ENCODE results near the gene CARNS1. TPM values are rescaled to one million over a fixed set of nuclear protein-coding genes. Genes with fewer than 3 reads are reported as not detected.

CARNS1 gene
- total and polyA plus RNA-seq, 2 of the 13 experiments (the other 11 are each of a cell fraction or from before 2014, with no cell fraction given), result not detected

GRCh38 chr11:67464411-67465188, 49.1 kb downstream of the CARNS1 start:
- Histone ChIP-seq H2AFZ (ENCODE audit: low read length) (no peak overlapping the region), H3K79me2 (ENCODE audit: insufficient read depth, low read length) (no peaks in the 10 kb centered on the region), H3K36me3 (replicated peaks in 1 of 2; ENCODE audit: control insufficient read depth in 1 of 2, insufficient read depth in 2 of 2, low read length in 2 of 2) (no peaks in the 10 kb centered on the region), H3K9me3 (ENCODE audit: low read length) (no peaks in the 10 kb centered on the region), H3K27ac (ENCODE audit: extremely low read length, insufficient read depth, low read length) (peak overlapping the region; percentile 71), H3K4me1 (ENCODE audit: insufficient read depth, low read length) (peaks cover 48% of the 10 kb centered on the region), H4K20me1 (ENCODE audit: insufficient read depth, low read length) (no peaks in the 10 kb centered on the region), H3K27me3 (ENCODE audit: control insufficient read depth in 1 of 2, insufficient read depth in 2 of 2, low read length in 2 of 2) (no peaks in the 10 kb centered on the region; a peak in 1 of 5 replicates), H3K4me2 (ENCODE audit: low read depth, low read length) (peak overlapping the region; percentile 85), H3K9ac (ENCODE audit: insufficient read depth, low read depth, low read length) (peak overlapping the region; percentile 73), H3K4me3 (replicated peaks in 1 of 3; ENCODE audit: insufficient read depth in 1 of 3, low read depth in 2 of 3, low read length in 3 of 3) (peak overlapping the region; percentile 57 to 97 (median 80))
- intact Hi-C loops (cut with micrococcal nuclease; ENCODE audit: unreplicated experiment) (no loop called here), in situ Hi-C loops (cut with HindIII; ENCODE audit: extremely low pct_ligation_motif_present, low pct_unique_long_range_greater_than_20kb) (loop anchor here (5.0 kb wide), 2 partner anchors 37 to 62 kb away; partner anchors contain the start of genes PPP1CA, RPS6KB2 and TBC1D10C)
- ATAC-seq (peak; percentile 83), DNase-seq (ENCODE audit: low spot score) (peak; percentile 86), FAIRE-seq (peak; percentile 37)
- WGBS (ENCODE audit: low lambda C conversion rate), result 20% methylated on average over 12 of the region's 56 CpGs
- CTCF ChIA-PET (ENCODE audit: low intra/inter-chr PET ratio, low total read pairs), result no interaction called here
- TSS peak; percentile 85 for BruUV-seq (replicated peaks)
- POLR2A ChIA-PET, result interaction anchor here (0.6 to 2.5 kb wide), 12 partner anchors 9 to 186 kb away, joined by 3 to 16 read pairs (median 4); partner anchors contain the start of genes ACY3, AIP, CORO1B and PPP1CA
- TF ChIP-seq PHB2 (IDR thresholded peaks at IDR 0.05; ENCODE audit: partially characterized antibody) (no peak), ELF3 (CRISPR knock-in tag; IDR thresholded peaks at IDR 0.05) (peak; percentile 62; the same call in 1 of the 2 replicates), EEA1 (CRISPR knock-in tag; IDR thresholded peaks at IDR 0.05; ENCODE audit: borderline replicate concordance) (peak; percentile 57; the same call in 1 of the 2 replicates), HNRNPK (IDR thresholded peaks at IDR 0.05; ENCODE audit: low read depth, low read length, poor library complexity, severe bottlenecking) (no peak), PITX1 (CRISPR knock-in tag; IDR thresholded peaks at IDR 0.05) (peak; percentile 38; the same call in 1 of the 2 replicates), ZNF326 (CRISPR knock-in tag; IDR thresholded peaks at IDR 0.05; ENCODE audit: borderline replicate concordance) (no peak), ZNF547 (CRISPR knock-in tag; IDR thresholded peaks at IDR 0.05) (peak; percentile 46; the same call in 1 of the 2 replicates), ZNF33A (CRISPR knock-in tag; IDR thresholded peaks at IDR 0.05; ENCODE audit: borderline replicate concordance) (no peak), ZNF605 (CRISPR knock-in tag; IDR thresholded peaks at IDR 0.05) (0 out of 2 replicates have a peak, but pooled peaks have one; percentile 7), ZBTB1 (CRISPR knock-in tag; IDR thresholded peaks at IDR 0.05; ENCODE audit: borderline replicate concordance) (no peak), ZSCAN29 (CRISPR knock-in tag; conservative IDR thresholded peaks at IDR 0.05) (no peak), ZBTB7A (CRISPR knock-in tag; IDR thresholded peaks at IDR 0.05) (no peak), ATRX (CRISPR knock-in tag; IDR thresholded peaks at IDR 0.05; ENCODE audit: borderline replicate concordance) (no peak), CTCF (CRISPR knock-in tag; IDR thresholded peaks at IDR 0.05) (peak; percentile 23; the same call in 1 of the 2 replicates), ZBTB20 (CRISPR knock-in tag; IDR thresholded peaks at IDR 0.05; ENCODE audit: borderline replicate concordance, low read depth) (peak; percentile 4; the same call in 1 of the 2 replicates), NR2F6 (IDR thresholded peaks at IDR 0.05) (no peak), NR2F6 (CRISPR knock-in tag; IDR thresholded peaks at IDR 0.05) (peak; percentile 5; the same call in 1 of the 2 replicates)
- TF ChIP-seq, protein P1, sequence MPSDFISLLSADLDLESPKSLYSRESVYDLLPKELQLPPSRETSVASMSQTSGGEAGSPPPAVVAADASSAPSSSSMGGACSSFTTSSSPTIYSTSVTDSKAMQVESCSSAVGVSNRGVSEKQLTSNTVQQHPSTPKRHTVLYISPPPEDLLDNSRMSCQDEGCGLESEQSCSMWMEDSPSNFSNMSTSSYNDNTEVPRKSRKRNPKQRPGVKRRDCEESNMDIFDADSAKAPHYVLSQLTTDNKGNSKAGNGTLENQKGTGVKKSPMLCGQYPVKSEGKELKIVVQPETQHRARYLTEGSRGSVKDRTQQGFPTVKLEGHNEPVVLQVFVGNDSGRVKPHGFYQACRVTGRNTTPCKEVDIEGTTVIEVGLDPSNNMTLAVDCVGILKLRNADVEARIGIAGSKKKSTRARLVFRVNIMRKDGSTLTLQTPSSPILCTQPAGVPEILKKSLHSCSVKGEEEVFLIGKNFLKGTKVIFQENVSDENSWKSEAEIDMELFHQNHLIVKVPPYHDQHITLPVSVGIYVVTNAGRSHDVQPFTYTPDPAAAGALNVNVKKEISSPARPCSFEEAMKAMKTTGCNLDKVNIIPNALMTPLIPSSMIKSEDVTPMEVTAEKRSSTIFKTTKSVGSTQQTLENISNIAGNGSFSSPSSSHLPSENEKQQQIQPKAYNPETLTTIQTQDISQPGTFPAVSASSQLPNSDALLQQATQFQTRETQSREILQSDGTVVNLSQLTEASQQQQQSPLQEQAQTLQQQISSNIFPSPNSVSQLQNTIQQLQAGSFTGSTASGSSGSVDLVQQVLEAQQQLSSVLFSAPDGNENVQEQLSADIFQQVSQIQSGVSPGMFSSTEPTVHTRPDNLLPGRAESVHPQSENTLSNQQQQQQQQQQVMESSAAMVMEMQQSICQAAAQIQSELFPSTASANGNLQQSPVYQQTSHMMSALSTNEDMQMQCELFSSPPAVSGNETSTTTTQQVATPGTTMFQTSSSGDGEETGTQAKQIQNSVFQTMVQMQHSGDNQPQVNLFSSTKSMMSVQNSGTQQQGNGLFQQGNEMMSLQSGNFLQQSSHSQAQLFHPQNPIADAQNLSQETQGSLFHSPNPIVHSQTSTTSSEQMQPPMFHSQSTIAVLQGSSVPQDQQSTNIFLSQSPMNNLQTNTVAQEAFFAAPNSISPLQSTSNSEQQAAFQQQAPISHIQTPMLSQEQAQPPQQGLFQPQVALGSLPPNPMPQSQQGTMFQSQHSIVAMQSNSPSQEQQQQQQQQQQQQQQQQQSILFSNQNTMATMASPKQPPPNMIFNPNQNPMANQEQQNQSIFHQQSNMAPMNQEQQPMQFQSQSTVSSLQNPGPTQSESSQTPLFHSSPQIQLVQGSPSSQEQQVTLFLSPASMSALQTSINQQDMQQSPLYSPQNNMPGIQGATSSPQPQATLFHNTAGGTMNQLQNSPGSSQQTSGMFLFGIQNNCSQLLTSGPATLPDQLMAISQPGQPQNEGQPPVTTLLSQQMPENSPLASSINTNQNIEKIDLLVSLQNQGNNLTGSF (CRISPR knock-in tag; IDR thresholded peaks at IDR 0.05), result 0 out of 2 replicates have a peak, but pooled peaks have one; percentile 18
